Right lung (tissue), 5 donors: ENCODE data around the gene VAPB. TPM values are rescaled to one million over a fixed set of nuclear protein-coding genes. Genes with fewer than 3 reads are reported as not detected.

Experiments
- DNase-seq, 2 donors: peaks; one replicate each; pipeline ENCODE4 v3.0.0-alpha.2; 2013
- polyA plus RNA-seq, 5 donors: library from polyadenylated mRNA; unstranded; fragments of 120-200 nt; gene quantifications; one replicate each; pipeline versions ENCODE4 v1.2.1 to v1.2.3, GENCODE V29; 2013; ENCODE audit warnings: inconsistent platforms in 1 of 5, low replicate concordance in 1 of 5; ENCODE audit not compliant: insufficient read length in 5 of 5, insufficient read depth in 1 of 5

The VAPB gene
- polyA plus RNA-seq, 5 donors = 38.3 to 46.4 (median 41.8) TPM

DNA sequence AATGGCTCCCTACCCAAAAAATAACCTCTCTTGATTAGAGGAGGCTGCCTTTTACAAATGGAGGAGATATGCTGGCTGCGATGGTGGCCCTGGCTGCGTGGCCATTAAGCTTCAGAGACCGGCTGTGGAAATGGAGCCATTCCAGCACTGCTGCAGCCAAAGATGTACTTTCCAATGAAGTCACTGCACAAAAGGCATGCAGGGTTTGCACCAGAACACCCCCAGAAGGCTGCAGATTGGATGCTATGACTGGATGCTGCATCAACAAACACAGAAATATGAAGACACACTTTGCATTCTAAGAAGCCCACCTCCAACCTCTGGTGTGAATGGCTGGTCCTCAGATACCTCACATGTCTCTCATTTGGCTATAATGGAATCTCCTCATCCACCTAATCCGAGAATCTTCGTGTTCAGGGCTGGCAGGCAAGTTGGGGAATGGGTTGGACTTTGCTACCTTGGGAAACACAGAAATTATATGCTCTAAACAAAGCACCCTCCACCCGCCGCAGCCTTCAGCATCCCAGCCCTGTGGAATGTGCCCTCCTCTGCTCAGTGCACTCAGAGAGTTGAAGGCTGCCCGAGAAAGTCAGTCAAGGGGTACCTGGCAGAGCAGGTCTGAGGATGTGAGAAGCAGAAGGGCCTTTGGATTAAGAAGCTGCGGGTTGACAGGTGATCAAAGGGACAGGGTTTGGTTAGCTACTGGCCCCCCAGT lies 90.9 kb downstream of the VAPB start:
- no peak for DNase-seq

DNA sequence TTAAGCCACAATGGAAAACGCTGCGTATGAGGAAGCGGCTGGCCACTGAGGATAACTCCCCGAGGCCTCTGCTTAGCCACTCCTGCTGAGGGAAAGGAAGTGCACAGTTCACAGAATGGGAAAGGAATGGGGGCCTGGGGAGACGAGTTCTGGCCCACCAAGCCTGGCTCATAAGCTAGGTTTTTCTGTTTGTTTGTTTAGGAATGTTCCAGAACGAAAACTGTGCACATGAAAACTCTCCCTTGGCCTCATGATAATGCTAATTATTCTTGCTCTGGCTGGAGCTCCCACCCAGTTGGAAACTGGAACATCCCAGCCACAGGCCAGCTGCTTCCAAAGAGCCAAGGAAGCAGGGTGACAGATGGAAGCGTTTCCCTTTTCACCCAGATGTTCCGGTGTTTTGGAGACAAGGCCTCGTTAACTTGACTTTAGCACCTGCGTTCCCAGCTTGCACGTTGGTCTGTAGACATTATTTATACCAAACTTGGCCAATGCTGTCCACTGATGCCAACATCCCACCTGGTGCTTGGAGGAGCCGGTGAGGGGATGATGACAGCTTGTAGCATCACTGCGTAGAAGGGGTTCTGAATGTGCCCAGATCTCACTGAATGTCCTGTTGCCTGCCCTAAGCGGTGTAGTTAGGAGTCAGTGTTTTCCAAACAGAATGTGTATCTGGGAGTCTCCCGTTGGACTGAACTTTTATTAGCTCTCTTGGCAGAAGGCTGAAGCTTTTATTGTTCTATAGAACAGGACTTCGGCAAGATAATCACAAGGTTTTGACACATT lies 91.7 kb downstream of the VAPB start:
- no peak for DNase-seq

- peak in 1 of 2 donors; percentile 16 for DNase-seq
Observed at GRCh38 chr20:58481481-58482021, 92.5 kb downstream of the VAPB start.

DNA sequence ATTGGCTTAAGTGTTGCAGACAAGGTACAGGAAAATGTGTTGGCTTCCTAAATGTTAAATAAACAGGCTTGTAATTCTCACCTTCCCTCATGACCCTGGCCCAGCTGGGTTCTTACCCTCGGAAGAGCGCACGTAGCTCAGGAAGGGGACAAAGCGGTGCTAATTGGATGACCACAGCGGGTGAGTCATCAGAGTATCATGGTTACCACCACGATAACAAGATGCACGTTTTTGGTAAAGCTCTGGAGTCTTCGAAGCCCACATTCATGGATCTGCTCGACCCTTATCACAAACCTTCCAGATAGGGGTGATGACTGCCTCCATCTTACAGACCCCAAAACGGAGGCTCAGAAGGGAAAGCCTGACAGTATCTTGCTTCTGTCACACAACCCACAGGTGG lies 93.4 kb downstream of the VAPB start:
- DNase-seq = no peak

DNA sequence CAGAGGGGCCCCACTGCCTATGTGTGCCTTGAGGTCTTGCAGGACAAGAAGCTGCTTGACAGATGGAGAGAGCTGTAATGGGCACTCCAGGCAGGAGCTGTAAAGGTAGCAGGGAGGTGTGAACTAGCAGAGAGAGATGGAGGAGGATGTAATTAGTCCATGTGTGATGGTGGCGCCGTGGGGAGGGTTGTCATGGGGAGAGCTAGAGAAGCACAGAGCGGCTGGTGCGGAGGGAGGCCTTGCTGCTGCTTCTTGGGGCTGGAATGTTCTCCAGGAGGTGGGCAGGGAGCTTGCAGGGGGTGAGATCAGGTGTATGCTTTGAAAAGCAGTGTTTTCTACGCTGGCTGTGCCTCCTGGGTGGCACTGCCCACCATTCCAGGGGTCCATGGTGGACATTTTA lies 94.0 kb downstream of the VAPB start:
- DNase-seq = no peak

DNA sequence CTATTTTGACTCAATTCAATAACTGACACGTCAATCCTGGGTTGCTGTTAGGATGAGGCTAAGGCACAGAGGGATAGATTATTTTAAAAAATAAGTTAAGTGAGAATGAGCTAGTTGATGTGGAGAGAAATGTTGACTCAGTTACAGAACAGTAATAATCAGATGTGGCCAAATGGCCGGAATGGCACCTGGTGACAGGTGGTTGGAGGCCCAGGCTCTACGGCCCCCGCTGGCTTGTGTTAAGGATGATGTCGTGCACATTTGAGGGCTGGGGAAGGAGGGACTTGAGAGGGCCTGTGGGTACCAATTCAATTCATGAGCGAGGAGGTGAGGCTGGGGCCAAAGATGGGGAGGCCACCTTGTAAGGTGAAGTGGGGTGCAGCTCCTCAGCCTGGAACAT lies 94.4 kb downstream of the VAPB start:
- DNase-seq = no peak

DNA sequence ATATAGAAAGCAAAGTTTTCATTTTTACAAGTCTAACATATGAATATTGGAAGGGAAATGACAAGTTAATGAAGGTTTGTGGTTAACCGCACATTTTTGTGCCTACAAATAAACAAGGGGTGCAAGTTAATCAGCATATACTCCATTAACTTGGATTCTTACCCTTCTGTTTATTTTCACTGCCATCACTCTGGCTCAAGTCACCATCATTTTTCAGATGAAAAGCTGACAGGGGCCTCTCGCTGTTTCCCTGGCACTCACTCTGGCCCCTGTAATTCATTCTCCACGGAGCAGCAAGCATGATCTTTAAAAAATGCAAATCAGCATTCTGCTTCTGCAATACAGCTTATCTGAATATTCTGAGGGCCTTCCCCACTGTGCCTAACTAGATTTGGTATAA lies 96.4 kb downstream of the VAPB start:
- DNase-seq = peak; percentile 55 to 59

DNA sequence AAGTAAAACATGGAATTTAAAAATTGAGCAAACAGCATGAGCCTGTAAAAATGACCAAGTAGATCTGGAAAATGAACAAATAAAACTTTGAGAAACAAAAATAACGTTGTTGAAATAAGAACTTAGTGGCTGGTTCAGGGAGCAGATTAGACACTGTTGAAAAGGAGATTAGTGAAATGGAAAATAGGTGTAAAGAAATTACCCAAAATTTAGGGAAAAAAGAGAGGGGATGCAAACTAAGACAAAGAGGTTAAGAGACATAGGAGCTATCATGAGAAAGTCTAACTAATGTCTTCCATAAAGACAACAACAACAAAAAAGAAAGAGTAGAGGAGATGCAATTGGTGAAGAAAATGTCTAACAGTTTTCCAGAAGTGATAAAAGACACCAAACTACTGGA lies 97.2 kb downstream of the VAPB start:
- DNase-seq = no peak

DNA sequence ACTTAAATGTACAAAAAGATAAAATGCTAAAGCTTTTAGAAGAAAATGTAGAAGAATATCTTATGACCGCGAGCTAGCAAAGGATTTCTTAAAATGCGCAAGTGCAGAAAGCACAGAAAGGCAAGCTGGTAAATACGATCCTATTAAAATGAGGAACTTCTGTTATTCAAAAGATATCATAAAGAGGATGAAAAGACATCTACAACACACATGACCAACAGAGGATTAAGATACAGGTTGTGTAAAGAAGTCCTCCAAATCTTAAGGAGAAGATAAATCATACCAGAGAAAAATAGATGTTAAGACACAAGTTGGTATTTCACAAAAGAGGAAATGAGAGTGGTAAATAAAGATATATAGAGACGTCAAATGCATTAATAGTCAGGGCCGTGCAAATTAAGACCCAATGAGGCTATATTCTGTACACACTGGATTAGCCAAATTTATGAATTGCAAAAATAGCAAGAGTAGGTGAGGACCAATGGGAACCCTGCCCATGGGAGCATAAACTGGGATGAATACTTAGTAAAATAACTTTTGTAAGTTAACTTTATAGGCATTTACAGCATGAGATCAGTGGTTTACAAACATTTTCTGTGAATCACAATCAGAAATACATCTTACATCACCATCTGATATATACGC lies 103.2 kb downstream of the VAPB start:
- DNase-seq = no peak

DNA sequence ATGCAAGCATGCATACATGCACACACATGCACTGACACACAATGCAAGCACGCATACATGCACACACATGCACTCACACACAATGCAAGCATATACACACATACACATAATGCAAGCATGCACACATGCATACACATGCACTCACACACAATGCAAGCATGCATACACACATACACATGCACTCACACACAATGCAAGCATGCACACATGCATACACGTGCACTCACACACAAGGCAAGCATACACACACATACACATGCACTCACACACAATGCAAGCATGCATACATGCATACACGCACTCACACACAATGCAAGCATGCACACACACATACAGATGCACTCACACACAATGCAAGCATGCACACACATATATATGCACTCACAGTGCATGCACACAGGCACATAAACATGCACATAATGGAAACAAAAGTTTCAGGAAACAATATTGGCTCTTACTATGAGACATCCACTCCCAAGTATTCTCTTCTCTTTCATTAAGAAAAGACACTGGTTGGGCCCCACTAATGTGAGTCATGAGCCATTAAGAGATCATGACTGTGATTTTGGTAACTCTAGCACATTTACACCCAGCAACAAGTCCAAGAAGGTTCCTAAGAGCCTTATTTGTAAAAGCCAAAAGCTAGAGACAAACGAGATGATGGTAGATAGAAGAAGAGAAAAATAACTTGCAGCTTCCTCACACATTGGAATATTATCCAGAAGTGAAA lies 103.9 kb downstream of the VAPB start:
- no peak for DNase-seq

GRCh38 chr20:58494923-58495622 lies 106.0 kb downstream of the VAPB start:
- DNase-seq = no peak

GRCh38 chr20:58495623-58496428 lies 106.8 kb downstream of the VAPB start:
- no peak for DNase-seq

DNA sequence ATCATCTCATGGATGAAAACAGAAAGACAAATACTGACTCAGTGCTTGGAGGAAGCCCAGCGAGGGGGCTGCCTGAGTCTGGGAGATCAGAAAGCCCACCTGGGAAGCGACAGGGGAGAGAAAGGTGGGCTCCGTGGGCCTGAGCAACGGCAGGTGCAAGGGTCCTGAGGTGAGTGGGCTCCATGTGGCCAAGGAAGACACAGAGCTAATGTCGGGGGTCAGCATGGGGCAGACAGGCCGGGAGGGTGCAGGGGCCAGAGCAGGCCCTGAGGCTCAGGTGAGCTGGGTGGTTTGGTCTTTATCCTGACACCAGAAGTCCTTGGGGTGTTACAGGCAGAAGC lies 107.4 kb downstream of the VAPB start:
- DNase-seq = no peak

- no peak for DNase-seq
Observed at GRCh38 chr20:58497076-58497641, 108.1 kb downstream of the VAPB start.

DNA sequence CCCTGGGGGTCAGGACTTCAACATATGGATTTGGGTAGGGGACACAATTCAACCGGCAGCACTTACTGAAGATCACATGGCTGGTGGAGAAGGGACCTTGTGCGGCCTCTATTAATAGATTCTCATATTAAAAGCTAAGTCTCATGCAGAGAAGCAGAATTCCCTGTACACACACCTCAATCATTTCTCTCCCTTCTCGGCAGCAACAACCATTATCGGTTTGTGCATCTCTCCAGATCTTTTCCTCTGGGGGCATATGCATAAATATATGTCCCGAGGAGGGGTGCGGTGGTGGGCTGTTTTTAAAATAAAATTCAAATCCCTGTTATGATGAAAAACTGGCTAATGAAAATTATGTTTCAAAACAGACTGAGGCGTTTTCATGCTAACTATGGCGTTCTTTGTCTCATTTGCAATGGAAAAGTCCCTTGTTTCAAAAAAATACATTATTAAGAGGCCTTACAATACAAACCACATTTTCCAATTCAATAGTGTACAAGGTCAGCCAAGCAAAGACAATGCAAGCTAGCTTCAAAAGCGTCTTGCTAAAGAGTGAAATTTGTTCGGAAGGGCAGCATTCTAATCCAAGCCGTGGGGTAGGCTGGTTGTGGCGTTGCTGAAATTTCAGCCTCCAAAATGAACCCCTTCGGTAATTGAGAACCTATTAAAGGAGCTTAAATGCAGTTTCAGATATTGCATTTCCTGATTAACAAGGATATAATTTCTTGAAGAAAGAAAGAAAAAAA lies 108.9 kb downstream of the VAPB start:
- no peak for DNase-seq

DNA sequence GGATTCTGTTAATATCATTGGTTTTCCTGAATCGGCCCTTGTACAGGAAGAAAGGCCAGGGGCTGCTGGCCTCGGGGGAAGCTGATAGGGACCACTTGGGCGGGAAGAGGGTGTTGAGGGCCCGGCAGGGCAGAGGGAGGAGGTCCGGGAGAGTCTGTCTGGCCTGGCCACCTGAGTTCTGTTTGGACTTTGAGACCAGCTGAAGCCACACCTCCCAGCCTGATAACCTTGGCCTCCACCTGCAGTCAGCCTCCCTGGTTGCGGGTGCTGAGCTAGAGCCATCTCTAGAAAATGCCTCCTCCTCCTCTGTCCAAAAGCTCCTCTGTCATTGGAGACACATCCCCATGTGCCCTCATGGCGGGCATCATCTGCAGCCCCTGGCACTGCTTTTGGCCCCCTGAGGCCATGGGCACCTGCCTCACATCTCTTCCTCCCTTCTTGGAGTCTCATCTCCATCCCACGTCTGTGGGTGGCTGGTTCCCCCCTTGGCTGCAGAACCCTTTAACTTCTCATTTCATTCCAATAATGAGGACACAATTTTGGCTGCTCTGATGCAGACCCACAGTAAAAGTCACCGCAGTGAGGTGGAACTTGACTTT lies 109.5 kb downstream of the VAPB start:
- DNase-seq = no peak

GRCh38 chr20:58500256-58500655 lies 111.2 kb downstream of the VAPB start:
- DNase-seq = no peak
